GM18520 (cell line): ENCODE data around the gene PSMA5.

ENCODE experiments used
- ATAC-seq: cut with Tn5 transposase; IDR thresholded peaks from one replicate; pipeline ENCODE4 v1.9.1; 2021; ENCODE audit not compliant: unreplicated experiment

Gene PSMA5

GRCh38 chr1:109370712-109371340, 55.4 kb downstream of the PSMA5 start:
- ATAC-seq, result no peak

DNA sequence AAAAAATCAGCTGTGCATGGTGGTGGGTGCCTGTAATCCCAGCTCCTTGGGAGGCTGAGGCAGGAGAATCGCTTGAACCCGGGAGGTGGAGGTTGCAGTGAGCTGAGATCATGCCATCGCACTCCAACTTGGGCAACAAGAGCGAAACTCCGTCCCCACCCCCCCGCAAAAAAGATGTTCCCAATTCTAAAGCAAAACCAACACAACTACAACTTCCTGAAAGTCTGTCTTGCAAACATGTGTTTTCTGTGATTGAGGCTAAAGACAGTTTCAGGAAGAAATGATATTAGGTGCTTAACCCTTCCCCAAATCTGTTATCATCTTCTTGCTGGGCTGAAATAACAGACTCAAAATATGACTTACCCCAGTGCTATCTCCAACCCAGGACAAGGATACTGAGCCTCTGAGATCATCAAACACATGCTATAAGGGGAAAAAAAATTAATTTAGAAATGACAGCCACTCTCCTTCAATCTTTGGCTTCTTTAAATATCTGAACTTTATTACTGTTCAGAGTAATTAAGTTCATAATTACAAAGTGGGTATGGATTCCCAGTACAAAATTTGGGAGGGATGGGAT, 57.0 kb downstream of the PSMA5 start:
- no peak for ATAC-seq

DNA sequence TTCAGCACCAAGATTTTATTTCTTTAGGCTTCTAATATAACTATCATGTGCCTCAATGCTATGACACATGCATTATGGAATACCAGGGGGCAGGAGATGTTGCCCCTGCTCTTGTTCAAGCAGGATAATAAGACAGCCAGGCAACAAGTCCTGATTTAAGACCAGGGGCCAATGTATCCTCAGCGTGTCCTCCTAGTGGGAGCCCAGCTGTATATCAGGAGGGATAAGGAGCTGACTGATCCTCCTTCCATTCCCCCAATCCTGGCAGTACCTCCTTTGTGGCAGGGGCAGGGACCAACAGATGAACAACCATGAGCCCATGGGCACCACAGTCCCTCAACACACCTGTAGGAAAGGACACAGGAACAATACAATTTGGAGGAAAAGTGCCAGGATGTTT, 57.8 kb downstream of the PSMA5 start:
- ATAC-seq, result no peak

GRCh38 chr1:109367626-109368025, 58.6 kb downstream of the PSMA5 start:
- ATAC-seq, result no peak

DNA sequence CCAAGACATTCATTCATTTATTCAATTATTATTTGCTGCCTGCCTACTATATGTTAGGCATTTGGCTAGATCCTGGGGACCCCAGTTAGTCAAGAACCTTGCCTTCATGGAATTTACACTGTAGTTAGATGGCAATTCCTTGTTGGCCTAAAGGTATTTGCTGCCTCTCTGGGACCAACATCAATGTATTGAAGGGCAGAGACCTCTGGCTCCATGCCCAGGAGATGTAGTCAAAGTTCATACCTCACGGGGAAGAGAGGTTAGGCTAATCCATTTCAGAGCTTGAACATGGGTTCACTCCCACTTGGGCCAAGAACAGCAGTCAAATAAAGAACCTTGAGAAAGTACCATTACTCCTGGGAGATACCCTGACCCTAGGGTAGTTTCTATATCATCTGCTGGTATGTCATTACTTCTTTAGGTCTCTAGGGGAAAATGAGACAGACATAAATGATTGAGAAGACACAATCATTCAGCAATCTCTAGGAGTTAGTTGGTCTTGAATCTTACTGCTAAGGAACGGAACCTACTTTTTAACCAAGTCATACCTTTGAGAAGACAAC, 60.5 kb downstream of the PSMA5 start:
- ATAC-seq, result no peak

DNA sequence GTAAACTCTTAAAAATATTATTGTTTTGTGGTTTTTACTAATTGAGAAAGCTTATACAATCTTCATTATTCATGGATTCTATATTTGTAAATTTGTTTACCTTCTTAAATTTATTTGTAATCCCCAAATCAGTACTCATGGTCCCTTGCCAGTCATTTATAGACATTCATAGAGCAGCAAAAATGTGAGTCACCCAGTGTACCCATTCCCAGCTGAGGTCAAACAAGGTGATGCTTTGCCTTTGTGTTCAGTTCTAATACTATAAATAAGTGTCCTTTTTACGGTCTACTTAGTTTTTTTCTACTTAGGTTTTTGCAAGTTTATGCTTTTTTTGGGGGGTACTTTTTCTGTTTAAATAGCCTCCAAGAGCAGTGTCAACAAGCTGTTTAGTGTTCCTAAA, 64.6 kb downstream of the PSMA5 start:
- ATAC-seq, result no peak

GRCh38 chr1:109361069-109361468, 65.2 kb downstream of the PSMA5 start:
- no peak for ATAC-seq

GRCh38 chr1:109357616-109358015, 68.6 kb downstream of the PSMA5 start:
- ATAC-seq, result no peak

- no peak for ATAC-seq
Observed at GRCh38 chr1:109356915-109357314, 69.3 kb downstream of the PSMA5 start.

DNA sequence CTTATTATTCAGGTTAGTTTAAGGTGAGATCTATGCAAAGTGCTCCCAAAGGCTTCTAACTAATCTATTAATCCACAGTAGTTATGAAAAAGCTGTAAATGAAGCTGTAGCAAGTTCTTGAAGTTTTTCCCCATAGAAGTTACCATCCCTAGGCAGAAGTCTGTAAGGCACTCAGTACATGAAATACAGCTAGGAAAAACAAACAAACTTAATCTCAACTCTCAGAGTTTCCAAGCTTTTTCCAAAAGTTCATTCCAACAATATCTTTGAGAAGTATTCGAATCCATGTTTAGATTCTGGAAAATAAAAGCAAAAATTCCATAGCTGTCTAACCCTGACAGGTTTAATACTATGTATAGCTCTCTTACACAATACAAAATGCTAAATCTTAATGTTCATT, 69.7 kb downstream of the PSMA5 start:
- ATAC-seq, result no peak

DNA sequence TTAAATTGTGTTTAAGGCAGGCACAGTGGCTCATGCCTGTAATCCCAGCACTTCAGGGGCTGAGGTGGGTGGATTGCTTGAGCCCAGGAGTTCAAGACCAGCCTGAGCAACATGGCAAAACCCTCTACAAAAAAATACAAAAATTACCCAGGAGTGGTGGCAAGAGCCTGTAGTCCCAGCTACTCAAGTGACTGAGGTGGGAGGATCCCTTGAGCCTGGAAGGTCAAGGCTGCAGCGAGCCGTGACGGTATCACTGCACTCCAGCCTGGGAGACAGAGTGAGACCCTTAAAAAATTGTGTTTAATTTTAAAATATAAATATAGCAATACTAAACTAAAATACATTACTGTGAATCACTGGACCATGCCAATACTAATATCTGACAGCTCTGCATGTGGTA, 71.3 kb downstream of the PSMA5 start:
- no peak for ATAC-seq

DNA sequence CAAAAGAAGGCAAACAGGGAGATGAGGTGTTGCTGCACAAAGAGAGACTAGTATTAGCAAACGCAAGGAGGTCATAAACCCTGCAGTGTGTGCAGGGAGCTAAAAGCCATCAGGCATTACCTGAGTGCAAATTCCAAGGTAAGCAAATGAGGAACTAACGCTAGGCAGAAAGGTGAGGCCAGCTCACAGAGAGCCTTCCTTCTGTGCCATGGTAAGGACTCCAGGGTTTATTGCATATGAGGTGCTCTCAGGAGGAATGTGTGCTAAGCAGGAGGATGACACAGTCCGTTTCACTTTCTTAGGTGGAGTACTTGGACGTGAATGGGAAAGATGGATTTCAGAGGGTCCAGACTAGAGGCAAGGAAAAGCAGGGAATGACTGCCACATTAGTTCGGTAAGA, 74.8 kb downstream of the PSMA5 start:
- ATAC-seq, result no peak

GRCh38 chr1:109350655-109351054, 75.6 kb downstream of the PSMA5 start:
- ATAC-seq, result no peak

DNA sequence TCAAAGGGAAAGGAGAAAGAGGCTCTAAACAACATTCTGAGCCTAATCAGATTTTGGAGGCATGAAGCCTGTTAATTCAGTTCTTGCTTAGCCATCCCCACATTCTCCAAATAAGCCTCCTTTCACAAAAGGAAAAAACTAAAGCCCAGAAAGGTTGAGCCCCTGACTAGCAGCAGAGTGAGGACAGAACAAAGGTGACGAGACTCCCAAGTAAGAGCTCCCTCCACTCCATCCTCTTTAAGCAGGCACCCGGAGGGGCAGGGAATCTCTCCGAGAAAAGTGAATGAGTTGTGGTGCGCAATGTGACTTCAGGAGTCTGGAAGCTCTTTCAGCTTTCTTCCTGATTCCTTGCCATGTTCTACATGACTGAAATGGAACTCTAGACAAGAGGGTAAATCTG, 76.1 kb downstream of the PSMA5 start:
- no peak for ATAC-seq
